A673 (cell line): ENCODE data around the gene PTPRR. TPM values are rescaled to one million over a fixed set of nuclear protein-coding genes. Genes with fewer than 3 reads are reported as not detected.

ENCODE experiments used
- BruUV-seq: library from RNA; stranded (reverse); fragments of 400-500 nt; replicated peaks from 2 replicates; lab custom pipeline; 2021; lab: Mats Ljungman, UMichigan
- CTCF ChIA-PET: fragments of 300-600 bp; sonication (Branson Sonifier 250); formaldehyde crosslinking; loops from one replicate; lab custom pipeline; 2022; ENCODE audit warnings: antibody characterized with exemption; lab: Charles Lee
- POLR2A ChIA-PET: fragments of 300-600 bp; sonication (Branson Sonifier 250); formaldehyde crosslinking; loops from one replicate; lab custom pipeline; 2022; ENCODE audit warnings: antibody characterized with exemption; ENCODE audit not compliant: low non-redundant PET; lab: Charles Lee
- DNase-seq: peaks from one replicate; pipeline ENCODE4 v3.0.0-alpha.2; 2015; ENCODE audit warnings: low spot score
- H3K27ac ChIP-seq: fragments of 200-600 bp; sonication (generic); 2 replicates; pipeline ENCODE4 v1.5.1; 2016; ENCODE audit warnings: mixed run types, low read depth, mild to moderate bottlenecking, mixed read lengths, antibody characterized with exemption, low read length; ENCODE audit not compliant: poor library complexity, severe bottlenecking
- H3K27me3 ChIP-seq: fragments of 200-600 bp; sonication (generic); replicated peaks from 2 replicates; pipeline ENCODE4 v1.6.1; 2017; ENCODE audit warnings: mixed run types, low read depth, mild to moderate bottlenecking, mixed read lengths, antibody characterized with exemption, low read length; ENCODE audit not compliant: insufficient read depth, poor library complexity
- H3K36me3 ChIP-seq: fragments of 200-600 bp; sonication (generic); 2 replicates; pipeline ENCODE4 v1.6.1; 2016; ENCODE audit warnings: mixed run types, mild to moderate bottlenecking, mixed read lengths, antibody characterized with exemption, low read length; ENCODE audit not compliant: insufficient read depth, poor library complexity, severe bottlenecking
- H3K4me1 ChIP-seq: fragments of 200-600 bp; sonication (generic); 2 replicates; pipeline ENCODE4 v1.6.1; 2017; ENCODE audit warnings: mixed run types, mild to moderate bottlenecking, mixed read lengths, antibody characterized with exemption, low read length; ENCODE audit not compliant: insufficient read depth, poor library complexity, severe bottlenecking
- H3K4me3 ChIP-seq: fragments of 200-600 bp; sonication (generic); 2 replicates; pipeline ENCODE4 v1.5.1; 2016; ENCODE audit warnings: low read depth, mixed run types, mild to moderate bottlenecking, mixed read lengths, low read length; ENCODE audit not compliant: poor library complexity, severe bottlenecking
- H3K9me3 ChIP-seq: fragments of 200-600 bp; sonication (generic); 2 replicates; pipeline ENCODE4 v1.6.1; 2016; ENCODE audit warnings: mixed run types, low read depth, mild to moderate bottlenecking, mixed read lengths, antibody characterized with exemption, low read length; ENCODE audit not compliant: poor library complexity, severe bottlenecking
- CTCF ChIP-seq: fragments of 300-800, 200-600 bp; sonication (generic); conservative IDR thresholded peaks from 2 replicates; pipeline ENCODE4 v1.5.1; 2017; ENCODE audit warnings: low read depth, mild to moderate bottlenecking, antibody characterized with exemption, low read length, moderate library complexity, mixed read lengths
- EZH2 ChIP-seq: fragments of 200-600 bp; sonication (generic); IDR thresholded peaks from 2 replicates; pipeline ENCODE4 v1.6.1; 2017; ENCODE audit warnings: borderline replicate concordance, low read depth, mild to moderate bottlenecking, mixed read lengths, antibody characterized with exemption, low read length; ENCODE audit not compliant: poor library complexity, severe bottlenecking
- intact Hi-C: fragments of 100-400 bp; cut with micrococcal nuclease; formaldehyde crosslinking; loops from one replicate; pipeline ENCODE4 v1.10.0; 2022; ENCODE audit not compliant: unreplicated experiment
- total RNA-seq: library from RNA; stranded (reverse); gene quantifications from 2 replicates; pipeline ENCODE4 v1.2.3, GENCODE V29; 2021

The PTPRR gene
- total RNA-seq, 1 experiment from 2014 or later = not detected

- no peak for TF ChIP-seq CTCF
- TF ChIP-seq EZH2 = no peak
- Histone ChIP-seq H3K27ac (no peak overlapping the region), H3K4me3 (no peak overlapping the region), H3K4me1 (no peaks in the 10 kb centered on the region), H3K36me3 (no peaks in the 10 kb centered on the region), H3K27me3 (no peaks in the 10 kb centered on the region), H3K9me3 (no peaks in the 10 kb centered on the region)
- DNase-seq = no peak
- intact Hi-C loops = no loop called here
- POLR2A ChIA-PET = no interaction called here
- CTCF ChIA-PET = no interaction called here
- no TSS peak for BruUV-seq
These were observed 233.6 kb downstream of the PTPRR start for GRCh38 chr12:70686907-70687306.

- H3K27me3 ChIP-seq = no peaks in the 10 kb centered on the region
- TF ChIP-seq CTCF (no peak), EZH2 (no peak)
- H3K4me1 ChIP-seq = no peaks in the 10 kb centered on the region
- no TSS peak for BruUV-seq
- no peak overlapping the region for H3K4me3 ChIP-seq
- DNase-seq = no peak
- ChIA-PET POLR2A (no interaction called here), CTCF (no interaction called here)
- no peak overlapping the region for H3K27ac ChIP-seq
- no peaks in the 10 kb centered on the region for H3K9me3 ChIP-seq
- no peaks in the 10 kb centered on the region for H3K36me3 ChIP-seq
- intact Hi-C loops = no loop called here
These were observed 234.2 kb downstream of the PTPRR start for GRCh38 chr12:70686299-70686698.

GRCh38 chr12:70683976-70684375, 236.6 kb downstream of the PTPRR start:
- Histone ChIP-seq H3K27ac (no peak overlapping the region), H3K4me1 (no peaks in the 10 kb centered on the region), H3K4me3 (no peak overlapping the region), H3K36me3 (no peaks in the 10 kb centered on the region), H3K27me3 (no peaks in the 10 kb centered on the region), H3K9me3 (no peaks in the 10 kb centered on the region)
- ChIA-PET POLR2A (no interaction called here), CTCF (no interaction called here)
- no TSS peak for BruUV-seq
- intact Hi-C loops = no loop called here
- TF ChIP-seq CTCF = no peak
- TF ChIP-seq EZH2 = no peak
- no peak for DNase-seq
